H9 (cell line): ENCODE measurements around the gene MME. TPM values are rescaled to one million over a fixed set of nuclear protein-coding genes. Genes with fewer than 3 reads are reported as not detected.

Experiments used
- DNase-seq: peaks from one replicate; pipeline ENCODE4 v3.0.0-alpha.2; 2017
- H2AFZ ChIP-seq: one replicate; pipeline ENCODE4 v1.6.1; 2013; ENCODE audit warnings: mild to moderate bottlenecking, low read length, control low read depth, moderate library complexity
- H2AK5ac ChIP-seq: 2 replicates; pipeline ENCODE4 v1.6.1; 2013; ENCODE audit warnings: low read length, control low read depth, mixed read lengths; ENCODE audit not compliant: insufficient read length
- H2BK120ac ChIP-seq: one replicate; pipeline ENCODE4 v1.6.1; 2013; ENCODE audit warnings: low read depth, mild to moderate bottlenecking, low read length, control low read depth, inconsistent platforms; ENCODE audit not compliant: poor library complexity, severe bottlenecking
- H2BK12ac ChIP-seq: 2 replicates; pipeline ENCODE4 v1.6.1; 2013; ENCODE audit warnings: low read length, control low read depth, mixed read lengths, low read depth; ENCODE audit not compliant: insufficient read length
- H2BK15ac ChIP-seq: 2 replicates; pipeline ENCODE4 v1.6.1; 2013; ENCODE audit warnings: low read depth, low read length, control low read depth
- H2BK20ac ChIP-seq: one replicate; pipeline ENCODE4 v1.6.1; 2013; ENCODE audit warnings: low read depth, mild to moderate bottlenecking, low read length, control low read depth, inconsistent platforms; ENCODE audit not compliant: poor library complexity, severe bottlenecking
- H2BK5ac ChIP-seq: 2 replicates; pipeline ENCODE4 v1.6.1; 2013; ENCODE audit warnings: low read length, control low read depth, mixed read lengths; ENCODE audit not compliant: insufficient read length
- H3K14ac ChIP-seq: 2 replicates; pipeline ENCODE4 v1.6.1; 2013; ENCODE audit warnings: low read length, control low read depth; ENCODE audit not compliant: insufficient read depth
- H3K18ac ChIP-seq: 2 replicates; pipeline ENCODE4 v1.6.1; 2013; ENCODE audit warnings: low read depth, mild to moderate bottlenecking, mixed read lengths, low read length, control low read depth; ENCODE audit not compliant: insufficient read length
- H3K23ac ChIP-seq: 2 replicates; pipeline ENCODE4 v1.6.1; 2013; ENCODE audit warnings: low read length, control low read depth, mixed read lengths, low read depth; ENCODE audit not compliant: insufficient read length
- H3K23me2 ChIP-seq: 2 replicates; pipeline ENCODE4 v1.6.1; 2013; ENCODE audit warnings: low read depth, mild to moderate bottlenecking, mixed read lengths, low read length, control low read depth; ENCODE audit not compliant: insufficient read length, poor library complexity, severe bottlenecking
- H3K27ac ChIP-seq: 2 replicates; pipeline ENCODE4 v1.5.1; 2013; ENCODE audit warnings: low read length, control low read depth, mixed read lengths, low read depth; ENCODE audit not compliant: insufficient read length
- H3K27me3 ChIP-seq: 2 replicates; pipeline ENCODE4 v1.6.1; 2013; ENCODE audit warnings: low read length, control low read depth, inconsistent platforms; ENCODE audit not compliant: insufficient read depth
- H3K4ac ChIP-seq: 2 replicates; pipeline ENCODE4 v1.6.1; 2013; ENCODE audit warnings: low read depth, mild to moderate bottlenecking, control low read depth, inconsistent platforms, low read length, moderate library complexity
- H3K4me1 ChIP-seq: 2 replicates; pipeline ENCODE4 v1.6.1; 2013; ENCODE audit warnings: low read length, control low read depth, inconsistent platforms; ENCODE audit not compliant: insufficient read depth
- H3K4me2 ChIP-seq: 2 replicates; pipeline ENCODE4 v1.6.1; 2013; ENCODE audit warnings: low read length, control low read depth, mixed read lengths; ENCODE audit not compliant: insufficient read length, insufficient read depth
- H3K56ac ChIP-seq: 2 replicates; pipeline ENCODE4 v1.6.1; 2013; ENCODE audit warnings: low read depth, mild to moderate bottlenecking, mixed read lengths, low read length, control low read depth; ENCODE audit not compliant: insufficient read length
- H3K79me1 ChIP-seq: 2 replicates; pipeline ENCODE4 v1.6.1; 2013; ENCODE audit warnings: low read depth, mild to moderate bottlenecking, moderate library complexity, low read length, control low read depth, inconsistent platforms; ENCODE audit not compliant: insufficient read depth, poor library complexity, severe bottlenecking
- H3K79me2 ChIP-seq: 2 replicates; pipeline ENCODE4 v1.6.1; 2013; ENCODE audit warnings: low read length, control low read depth, inconsistent platforms; ENCODE audit not compliant: insufficient read depth
- H3K9ac ChIP-seq: 2 replicates; pipeline ENCODE4 v1.6.1; 2013; ENCODE audit warnings: low read length, control low read depth, mixed read lengths; ENCODE audit not compliant: insufficient read length; ENCODE audit errors: extremely low read depth
- H3K9me3 ChIP-seq: one replicate; pipeline ENCODE4 v1.6.1; 2013; ENCODE audit warnings: low read depth, low read length, inconsistent platforms; ENCODE audit not compliant: control insufficient read depth
- H3T11ph ChIP-seq: one replicate; pipeline ENCODE4 v1.6.1; 2013; ENCODE audit warnings: mild to moderate bottlenecking, low read length, control low read depth, inconsistent platforms
- H4K20me1 ChIP-seq: one replicate; pipeline ENCODE4 v1.6.1; 2013; ENCODE audit not compliant: control insufficient read depth, insufficient read length, insufficient read depth
- H4K5ac ChIP-seq: 2 replicates; pipeline ENCODE4 v1.6.1; 2013; ENCODE audit warnings: low read depth, mild to moderate bottlenecking, mixed read lengths, low read length, control low read depth; ENCODE audit not compliant: insufficient read length
- H4K8ac ChIP-seq: replicated peaks from 2 replicates; pipeline ENCODE4 v1.6.1; 2013; ENCODE audit warnings: low read length, control low read depth, mixed read lengths, low read depth; ENCODE audit not compliant: insufficient read length
- H4K91ac ChIP-seq: 2 replicates; pipeline ENCODE4 v1.6.1; 2013; ENCODE audit warnings: low read depth, mild to moderate bottlenecking, moderate library complexity, mixed read lengths, low read length, control low read depth; ENCODE audit not compliant: insufficient read length
- H3K27ac Mint-ChIP-seq, 3 experiments: 2 replicates in 2 of 3; 3 replicates in 1 of 3; pipeline ENCODE4 v1.8.0; 2020 to 2021; ENCODE audit warnings: mixed read lengths in 3 of 3, mild to moderate bottlenecking in 1 of 3, moderate library complexity in 1 of 3
- H3K27me3 Mint-ChIP-seq: 2 replicates; pipeline ENCODE4 v1.8.0; 2021; ENCODE audit warnings: low read depth, mild to moderate bottlenecking, moderate library complexity, mixed read lengths
- H3K36me3 Mint-ChIP-seq, 3 experiments: 2 replicates in 2 of 3; 3 replicates in 1 of 3; pipeline ENCODE4 v1.8.0; 2020 to 2021; ENCODE audit warnings: low read depth in 3 of 3, mixed read lengths in 3 of 3; ENCODE audit not compliant: insufficient read depth in 1 of 3
- H3K4me1 Mint-ChIP-seq, 2 experiments: 2 replicates each; pipeline ENCODE4 v1.8.0; 2020; ENCODE audit warnings: mixed read lengths in 2 of 2
- H3K4me3 Mint-ChIP-seq, 2 experiments: 2 replicates in 1 of 2; 3 replicates in 1 of 2; pipeline ENCODE4 v1.8.0; 2020 to 2021; ENCODE audit warnings: mild to moderate bottlenecking in 2 of 2, mixed read lengths in 2 of 2, moderate library complexity in 1 of 2
- H3K9me3 Mint-ChIP-seq, 2 experiments: 2 replicates in 1 of 2; 3 replicates in 1 of 2; pipeline ENCODE4 v1.8.0; 2020; ENCODE audit warnings: mild to moderate bottlenecking in 2 of 2, mixed read lengths in 2 of 2, moderate library complexity in 1 of 2
- WGBS: extraction: QIAGEN DNeasy Blood & Tissue Kit; methylation state at CpG from one replicate; pipeline ENCODE4 v1.1.7; 2013; ENCODE audit warnings: missing lambda C conversion rate, low lambda C conversion rate, mixed read lengths; ENCODE audit not compliant: insufficient read length; ENCODE audit errors: extremely low coverage; 5-methylcytosine and 5-hydroxymethylcytosine counted together
- total RNA-seq: library from RNA; stranded (reverse); gene quantifications from 2 replicates; pipeline ENCODE4 v1.2.1, GENCODE V29; 2021
- TF ChIP-seq, protein P1 (sequence below): fragments of 200-600 bp; sonication (generic); conservative IDR thresholded peaks from 3 replicates; pipeline ENCODE4 v1.8.0; 2021; ENCODE audit warnings: antibody characterized with exemption, mild to moderate bottlenecking

MME gene
- total RNA-seq, 1 experiment from 2014 or later, result 16.4 TPM

GRCh38 chr3:155182467-155182866 lies 102.3 kb downstream of the MME start:
- Mint-ChIP-seq H3K4me1 (peaks cover 11 to 14% of the 10 kb centered on the region in 2 experiments), H3K9me3 (no peaks in the 10 kb centered on the region), H3K27ac (no peak overlapping the region), H3K4me3 (no peak overlapping the region), H3K27me3 (no peaks in the 10 kb centered on the region), H3K36me3 (peaks cover 0 to 7% (median 0%) of the 10 kb centered on the region in 3 experiments; a peak in 3 of 7 replicates)
- H3K14ac ChIP-seq, result no peak overlapping the region
- no peak for DNase-seq
- no peaks in the 10 kb centered on the region for H3K79me2 ChIP-seq
- H2AFZ ChIP-seq, result no peak overlapping the region
- H2BK5ac ChIP-seq, result no peak overlapping the region
- H3K23me2 ChIP-seq, result no peaks in the 10 kb centered on the region
- TF ChIP-seq, protein P1, sequence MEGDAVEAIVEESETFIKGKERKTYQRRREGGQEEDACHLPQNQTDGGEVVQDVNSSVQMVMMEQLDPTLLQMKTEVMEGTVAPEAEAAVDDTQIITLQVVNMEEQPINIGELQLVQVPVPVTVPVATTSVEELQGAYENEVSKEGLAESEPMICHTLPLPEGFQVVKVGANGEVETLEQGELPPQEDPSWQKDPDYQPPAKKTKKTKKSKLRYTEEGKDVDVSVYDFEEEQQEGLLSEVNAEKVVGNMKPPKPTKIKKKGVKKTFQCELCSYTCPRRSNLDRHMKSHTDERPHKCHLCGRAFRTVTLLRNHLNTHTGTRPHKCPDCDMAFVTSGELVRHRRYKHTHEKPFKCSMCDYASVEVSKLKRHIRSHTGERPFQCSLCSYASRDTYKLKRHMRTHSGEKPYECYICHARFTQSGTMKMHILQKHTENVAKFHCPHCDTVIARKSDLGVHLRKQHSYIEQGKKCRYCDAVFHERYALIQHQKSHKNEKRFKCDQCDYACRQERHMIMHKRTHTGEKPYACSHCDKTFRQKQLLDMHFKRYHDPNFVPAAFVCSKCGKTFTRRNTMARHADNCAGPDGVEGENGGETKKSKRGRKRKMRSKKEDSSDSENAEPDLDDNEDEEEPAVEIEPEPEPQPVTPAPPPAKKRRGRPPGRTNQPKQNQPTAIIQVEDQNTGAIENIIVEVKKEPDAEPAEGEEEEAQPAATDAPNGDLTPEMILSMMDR, result no peak
- H3K56ac ChIP-seq, result no peak overlapping the region
- H2BK20ac ChIP-seq, result no peak overlapping the region
- H4K91ac ChIP-seq, result no peak overlapping the region
- H3K4ac ChIP-seq, result no peak overlapping the region
- H3K79me1 ChIP-seq, result no peaks in the 10 kb centered on the region
- H3K18ac ChIP-seq, result no peak overlapping the region
- no peaks in the 10 kb centered on the region for H3K27me3 ChIP-seq
- H3K4me1 ChIP-seq, result no peaks in the 10 kb centered on the region; the same call in 1 of the 2 replicates
- H3T11ph ChIP-seq, result no peak overlapping the region
- no peak overlapping the region for H3K9ac ChIP-seq
- H4K5ac ChIP-seq, result no peak overlapping the region
- no peak overlapping the region for H4K8ac ChIP-seq
- no peak overlapping the region for H3K23ac ChIP-seq
- no peak overlapping the region for H3K4me2 ChIP-seq
- H3K27ac ChIP-seq, result no peak overlapping the region
- no peak overlapping the region for H2BK120ac ChIP-seq
- no peak overlapping the region for H2AK5ac ChIP-seq
- no peak overlapping the region for H2BK12ac ChIP-seq
- H2BK15ac ChIP-seq, result no peak overlapping the region
- WGBS, result no CpG with 5 or more reads among the region's 1 CpG
- H4K20me1 ChIP-seq, result no peaks in the 10 kb centered on the region
- H3K9me3 ChIP-seq, result no peaks in the 10 kb centered on the region
